HG03280 (cell line): ENCODE data around the gene WDFY4.

Experiments
- ATAC-seq: cut with Tn5 transposase; IDR thresholded peaks from one replicate; pipeline ENCODE4 v1.9.1; 2021; ENCODE audit warnings: mild to moderate bottlenecking, moderate library complexity; ENCODE audit not compliant: unreplicated experiment

The WDFY4 gene

GRCh38 chr10:48805848-48806247 lies 121.2 kb downstream of the WDFY4 start:
- no peak for ATAC-seq

GRCh38 chr10:48806342-48806741 lies 121.7 kb downstream of the WDFY4 start:
- ATAC-seq, result no peak

GRCh38 chr10:48807791-48808470 lies 123.3 kb downstream of the WDFY4 start:
- no peak for ATAC-seq

GRCh38 chr10:48809261-48809660 lies 124.6 kb downstream of the WDFY4 start:
- ATAC-seq, result no peak

GRCh38 chr10:48811461-48811860 lies 126.8 kb downstream of the WDFY4 start:
- ATAC-seq, result no peak

- ATAC-seq, result no peak
These were observed 127.2 kb downstream of the WDFY4 start for GRCh38 chr10:48811917-48812316.

GRCh38 chr10:48813291-48813690 lies 128.6 kb downstream of the WDFY4 start:
- ATAC-seq, result no peak

GRCh38 chr10:48813825-48814224 lies 129.2 kb downstream of the WDFY4 start:
- no peak for ATAC-seq

- no peak for ATAC-seq
These were observed 130.3 kb downstream of the WDFY4 start for GRCh38 chr10:48814933-48815332.

- no peak for ATAC-seq
These were observed 132.5 kb downstream of the WDFY4 start for GRCh38 chr10:48817141-48817540.

GRCh38 chr10:48818081-48818480 lies 133.4 kb downstream of the WDFY4 start:
- no peak for ATAC-seq

- no peak for ATAC-seq
These were observed 134.3 kb downstream of the WDFY4 start for GRCh38 chr10:48818861-48819520.

GRCh38 chr10:48819783-48820182 lies 135.1 kb downstream of the WDFY4 start:
- ATAC-seq, result no peak

- ATAC-seq, result no peak
These were observed 135.6 kb downstream of the WDFY4 start for GRCh38 chr10:48820231-48820630.

GRCh38 chr10:48820699-48821098 lies 136.0 kb downstream of the WDFY4 start:
- ATAC-seq, result no peak

- ATAC-seq, result no peak
These were observed 136.4 kb downstream of the WDFY4 start for GRCh38 chr10:48821111-48821510.

GRCh38 chr10:48821692-48822091 lies 137.0 kb downstream of the WDFY4 start:
- no peak for ATAC-seq

- ATAC-seq, result no peak
These were observed 149.0 kb downstream of the WDFY4 start for GRCh38 chr10:48833674-48834073.

GRCh38 chr10:48834189-48834965 lies 149.7 kb downstream of the WDFY4 start:
- no peak for ATAC-seq

- ATAC-seq, result no peak
These were observed 151.1 kb downstream of the WDFY4 start for GRCh38 chr10:48835781-48836180.

GRCh38 chr10:48836605-48837004 lies 151.9 kb downstream of the WDFY4 start:
- ATAC-seq, result no peak

GRCh38 chr10:48838834-48839233 lies 154.2 kb downstream of the WDFY4 start:
- ATAC-seq, result no peak
